Stomach smooth muscle (tissue), 2 donors: Measurements from ENCODE around the gene CDH10.

Experiments
- H3K27ac ChIP-seq: one replicate; pipeline ENCODE4 v1.7.0; 2013; ENCODE audit warnings: mild to moderate bottlenecking, low read length, inconsistent platforms
- H3K27me3 ChIP-seq, 2 donors: one replicate each; pipeline ENCODE4 v1.7.0; 2013; ENCODE audit warnings: low read length in 2 of 2; ENCODE audit not compliant: insufficient read depth in 2 of 2, control insufficient read depth in 1 of 2
- H3K36me3 ChIP-seq, 2 donors: one replicate each; pipeline ENCODE4 v1.7.0; 2013; ENCODE audit warnings: low read length in 2 of 2; ENCODE audit not compliant: control insufficient read depth in 2 of 2, insufficient read depth in 2 of 2
- H3K4me1 ChIP-seq: one replicate; pipeline ENCODE4 v1.7.0; 2013; ENCODE audit warnings: low read length; ENCODE audit not compliant: control insufficient read depth, insufficient read depth
- H3K4me3 ChIP-seq, 2 donors: one replicate each; pipeline ENCODE4 v1.7.0; 2013; ENCODE audit warnings: low read length in 2 of 2
- H3K9ac ChIP-seq, 2 donors: one replicate each; pipeline ENCODE4 v1.7.0; 2013; ENCODE audit warnings: low read length in 2 of 2, mild to moderate bottlenecking in 1 of 2
- H3K9me3 ChIP-seq, 2 donors: one replicate each; pipeline ENCODE4 v1.7.0; 2013; ENCODE audit warnings: low read length in 2 of 2; ENCODE audit not compliant: control insufficient read depth in 2 of 2
- donor health status: healthy.
- donor health status: Pancreatic carcinoma.

Gene CDH10

GRCh38 chr5:24496268-24496667, 148.5 kb downstream of the CDH10 start:
- no peak overlapping the region for H3K27ac ChIP-seq
- H3K9me3 ChIP-seq, result no peaks in the 10 kb centered on the region
- H3K36me3 ChIP-seq, result no peaks in the 10 kb centered on the region
- H3K4me1 ChIP-seq, result no peaks in the 10 kb centered on the region
- no peaks in the 10 kb centered on the region for H3K27me3 ChIP-seq
- H3K9ac ChIP-seq, result no peak overlapping the region
- no peak overlapping the region for H3K4me3 ChIP-seq

DNA sequence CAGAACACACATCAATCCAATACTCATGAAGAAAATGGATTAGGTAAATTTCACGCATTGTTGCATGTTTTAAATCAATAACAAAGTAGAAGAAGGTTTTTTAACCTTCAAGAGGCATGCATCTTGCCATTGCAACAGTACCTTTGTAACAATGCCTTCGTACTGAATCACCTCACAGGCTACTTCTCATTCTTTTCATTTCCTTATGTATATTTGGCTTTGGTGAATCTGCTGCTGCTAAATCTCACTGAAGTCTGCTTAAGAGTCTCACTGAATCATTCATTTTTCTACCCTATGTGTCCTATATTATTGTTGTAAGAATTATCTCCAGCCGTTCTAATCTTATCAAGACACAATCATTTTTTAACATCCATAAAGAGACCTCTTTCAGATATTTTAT, 152.5 kb downstream of the CDH10 start:
- Histone ChIP-seq H3K4me1 (no peaks in the 10 kb centered on the region), H3K27ac (no peak overlapping the region), H3K27me3 (no peaks in the 10 kb centered on the region), H3K9ac (no peak overlapping the region), H3K9me3 (no peaks in the 10 kb centered on the region), H3K36me3 (no peaks in the 10 kb centered on the region), H3K4me3 (no peak overlapping the region)

GRCh38 chr5:24491490-24491889, 153.3 kb downstream of the CDH10 start:
- H3K4me1 ChIP-seq, result no peaks in the 10 kb centered on the region
- H3K36me3 ChIP-seq, result no peaks in the 10 kb centered on the region
- no peaks in the 10 kb centered on the region for H3K9me3 ChIP-seq
- H3K9ac ChIP-seq, result no peak overlapping the region
- no peak overlapping the region for H3K4me3 ChIP-seq
- no peaks in the 10 kb centered on the region for H3K27me3 ChIP-seq
- H3K27ac ChIP-seq, result no peak overlapping the region

GRCh38 chr5:24487368-24488229, 157.2 kb downstream of the CDH10 start:
- H3K4me3 ChIP-seq, result no peak overlapping the region
- no peaks in the 10 kb centered on the region for H3K27me3 ChIP-seq

GRCh38 chr5:24480952-24481351, 163.8 kb downstream of the CDH10 start:
- Histone ChIP-seq H3K9me3 (no peaks in the 10 kb centered on the region), H3K4me1 (no peaks in the 10 kb centered on the region), H3K9ac (no peak overlapping the region), H3K4me3 (no peak overlapping the region), H3K27ac (no peak overlapping the region), H3K36me3 (no peaks in the 10 kb centered on the region), H3K27me3 (no peaks in the 10 kb centered on the region)

More at GRCh38 chr5:24487368-24488229, 157.2 kb downstream of the CDH10 start:
- H3K9me3 ChIP-seq, result no peaks in the 10 kb centered on the region
- H3K9ac ChIP-seq, result no peak overlapping the region
- no peak overlapping the region for H3K27ac ChIP-seq
- H3K4me1 ChIP-seq, result no peaks in the 10 kb centered on the region
- no peaks in the 10 kb centered on the region for H3K36me3 ChIP-seq

- Histone ChIP-seq H3K4me1 (no peaks in the 10 kb centered on the region), H3K36me3 (no peaks in the 10 kb centered on the region), H3K27ac (no peak overlapping the region), H3K4me3 (no peak overlapping the region), H3K9ac (no peak overlapping the region), H3K9me3 (no peaks in the 10 kb centered on the region), H3K27me3 (no peaks in the 10 kb centered on the region)
Measured at GRCh38 chr5:24477958-24478357, 166.8 kb downstream of the CDH10 start.

- H3K9ac ChIP-seq, result no peak overlapping the region
- H3K9me3 ChIP-seq, result no peaks in the 10 kb centered on the region
- no peaks in the 10 kb centered on the region for H3K27me3 ChIP-seq
- no peaks in the 10 kb centered on the region for H3K36me3 ChIP-seq
- H3K4me3 ChIP-seq, result no peak overlapping the region
- H3K4me1 ChIP-seq, result no peaks in the 10 kb centered on the region
- no peak overlapping the region for H3K27ac ChIP-seq
Measured at GRCh38 chr5:24475101-24475500, 169.7 kb downstream of the CDH10 start.

DNA sequence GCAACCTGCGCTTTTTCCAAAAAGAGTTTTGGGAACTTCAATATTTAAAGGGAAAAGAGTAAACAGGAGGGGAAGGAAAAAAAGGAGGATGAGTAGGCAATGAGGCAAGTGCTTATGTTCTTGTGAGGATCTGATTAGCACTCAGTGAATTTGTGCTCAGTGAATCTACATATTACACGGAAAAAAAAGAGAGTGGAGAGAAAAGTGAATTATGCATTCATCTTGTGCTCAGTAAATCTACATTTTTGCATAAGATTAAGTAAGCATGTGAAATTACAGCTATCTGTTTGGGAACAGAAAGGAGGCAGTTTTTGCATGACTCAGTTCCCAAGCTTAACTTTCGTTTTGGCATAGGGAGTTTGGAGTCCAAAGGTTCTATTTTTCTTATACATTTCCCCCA, 170.1 kb downstream of the CDH10 start:
- H3K4me1 ChIP-seq, result no peaks in the 10 kb centered on the region
- no peak overlapping the region for H3K27ac ChIP-seq
- H3K27me3 ChIP-seq, result no peaks in the 10 kb centered on the region
- no peaks in the 10 kb centered on the region for H3K9me3 ChIP-seq
- no peak overlapping the region for H3K4me3 ChIP-seq
- no peaks in the 10 kb centered on the region for H3K36me3 ChIP-seq
- H3K9ac ChIP-seq, result no peak overlapping the region

- no peaks in the 10 kb centered on the region for H3K9me3 ChIP-seq
- H3K4me1 ChIP-seq, result no peaks in the 10 kb centered on the region
- no peak overlapping the region for H3K4me3 ChIP-seq
- H3K27me3 ChIP-seq, result no peaks in the 10 kb centered on the region
- H3K9ac ChIP-seq, result no peak overlapping the region
- no peak overlapping the region for H3K27ac ChIP-seq
- no peaks in the 10 kb centered on the region for H3K36me3 ChIP-seq
Measured at GRCh38 chr5:24472518-24472917, 172.3 kb downstream of the CDH10 start.

DNA sequence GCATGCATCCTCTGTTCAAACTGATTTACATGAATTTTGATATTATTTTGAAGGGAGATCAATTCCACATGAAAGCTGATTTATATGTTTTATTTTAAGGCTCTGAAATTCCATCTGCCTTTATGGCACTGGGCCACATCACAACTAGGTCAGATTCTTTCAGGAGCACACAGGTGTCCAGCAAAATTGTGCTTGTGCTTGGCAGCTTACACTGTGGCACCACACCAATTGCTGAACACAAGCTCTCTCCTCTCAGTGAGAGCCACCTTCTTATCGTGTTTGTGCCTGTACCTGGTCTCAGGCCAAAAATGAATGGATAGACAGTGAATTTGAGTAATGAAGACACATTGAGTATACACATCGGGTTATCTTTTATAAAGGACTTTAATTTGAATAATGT, 200.4 kb downstream of the CDH10 start:
- no peak overlapping the region for H3K4me3 ChIP-seq
- no peak overlapping the region for H3K9ac ChIP-seq
- no peak overlapping the region for H3K27ac ChIP-seq
- H3K9me3 ChIP-seq, result no peaks in the 10 kb centered on the region
- H3K36me3 ChIP-seq, result no peaks in the 10 kb centered on the region
- no peaks in the 10 kb centered on the region for H3K4me1 ChIP-seq
- no peaks in the 10 kb centered on the region for H3K27me3 ChIP-seq

DNA sequence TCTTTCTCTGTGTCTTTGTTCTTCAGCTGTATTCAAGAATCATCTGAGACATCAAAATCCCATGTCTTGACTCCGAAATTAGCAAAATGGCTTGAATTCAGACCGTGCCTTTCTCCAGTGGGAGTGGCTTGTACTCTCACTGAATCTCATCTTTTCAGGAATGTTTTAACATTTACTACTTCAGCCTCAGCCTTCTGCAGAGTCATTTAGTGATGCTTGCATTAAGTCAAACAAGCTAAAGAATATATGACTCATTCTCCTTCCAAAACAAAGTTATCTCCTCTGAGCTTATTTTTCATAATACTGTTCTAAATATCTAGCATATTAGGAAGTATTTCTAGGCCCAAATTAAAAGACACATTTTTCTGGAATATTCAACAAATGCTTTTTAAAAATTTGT, 205.3 kb downstream of the CDH10 start:
- Histone ChIP-seq H3K9me3 (no peaks in the 10 kb centered on the region), H3K4me1 (no peaks in the 10 kb centered on the region), H3K4me3 (no peak overlapping the region), H3K9ac (no peak overlapping the region), H3K36me3 (no peaks in the 10 kb centered on the region), H3K27ac (no peak overlapping the region), H3K27me3 (no peaks in the 10 kb centered on the region)
